HUDEP-2 (cell line): Measurements from ENCODE around the gene LRP1B.

Experiments
- DNase-seq, 76 experiments: peaks; one replicate each; lab custom pipeline; 2025; ENCODE audit not compliant: unreplicated experiment in 76 of 76; lab: John Stamatoyannopoulos, UW

The LRP1B gene

GRCh38 chr2:140542627-140543026 lies 1588.2 kb downstream of the LRP1B start:
- DNase-seq = peak in 10 of 76 experiments; percentile 2 to 56 (median 22)

- DNase-seq = no peak
These were observed 1591.5 kb downstream of the LRP1B start for GRCh38 chr2:140539242-140539875.

GRCh38 chr2:140529706-140530105 lies 1601.1 kb downstream of the LRP1B start:
- no peak for DNase-seq

GRCh38 chr2:140528982-140529381 lies 1601.8 kb downstream of the LRP1B start:
- DNase-seq = no peak

- no peak for DNase-seq
These were observed 1604.2 kb downstream of the LRP1B start for GRCh38 chr2:140526575-140526974.

GRCh38 chr2:140512106-140512505 lies 1618.7 kb downstream of the LRP1B start:
- no peak for DNase-seq

GRCh38 chr2:140509765-140510164 lies 1621.1 kb downstream of the LRP1B start:
- no peak for DNase-seq

- no peak for DNase-seq
These were observed 1622.1 kb downstream of the LRP1B start for GRCh38 chr2:140508756-140509155.

GRCh38 chr2:140506606-140507005 lies 1624.2 kb downstream of the LRP1B start:
- no peak for DNase-seq

GRCh38 chr2:140504601-140505000 lies 1626.2 kb downstream of the LRP1B start:
- DNase-seq = no peak

- DNase-seq = no peak
These were observed 1627.7 kb downstream of the LRP1B start for GRCh38 chr2:140502951-140503630.

GRCh38 chr2:140498360-140498759 lies 1632.5 kb downstream of the LRP1B start:
- no peak for DNase-seq

GRCh38 chr2:140496714-140497113 lies 1634.1 kb downstream of the LRP1B start:
- no peak for DNase-seq

GRCh38 chr2:140491876-140492275 lies 1638.9 kb downstream of the LRP1B start:
- no peak for DNase-seq

GRCh38 chr2:140489193-140489592 lies 1641.6 kb downstream of the LRP1B start:
- no peak for DNase-seq

GRCh38 chr2:140481136-140481535 lies 1649.7 kb downstream of the LRP1B start:
- DNase-seq = no peak

- no peak for DNase-seq
These were observed 1657.0 kb downstream of the LRP1B start for GRCh38 chr2:140473851-140474250.

- no peak for DNase-seq
These were observed 1658.1 kb downstream of the LRP1B start for GRCh38 chr2:140472676-140473075.

- no peak for DNase-seq
These were observed 1665.5 kb downstream of the LRP1B start for GRCh38 chr2:140465301-140465700.

GRCh38 chr2:140462990-140463389 lies 1667.8 kb downstream of the LRP1B start:
- no peak for DNase-seq

- DNase-seq = no peak
These were observed 1673.3 kb downstream of the LRP1B start for GRCh38 chr2:140457483-140457882.

- no peak for DNase-seq
These were observed 1675.5 kb downstream of the LRP1B start for GRCh38 chr2:140455315-140455714.
